ENCODE measurements around the gene TPPP2. TPM values are rescaled to one million over a fixed set of nuclear protein-coding genes. Genes with fewer than 3 reads are reported as not detected.
A peak's percentile ranks its signal among the peaks of the same experiment; 100 is the strongest.

The TPPP2 gene
- total and polyA plus RNA-seq, 7 donors: 0.90 to 3.2 (median 2.1) TPM; not detected in 1

DNA sequence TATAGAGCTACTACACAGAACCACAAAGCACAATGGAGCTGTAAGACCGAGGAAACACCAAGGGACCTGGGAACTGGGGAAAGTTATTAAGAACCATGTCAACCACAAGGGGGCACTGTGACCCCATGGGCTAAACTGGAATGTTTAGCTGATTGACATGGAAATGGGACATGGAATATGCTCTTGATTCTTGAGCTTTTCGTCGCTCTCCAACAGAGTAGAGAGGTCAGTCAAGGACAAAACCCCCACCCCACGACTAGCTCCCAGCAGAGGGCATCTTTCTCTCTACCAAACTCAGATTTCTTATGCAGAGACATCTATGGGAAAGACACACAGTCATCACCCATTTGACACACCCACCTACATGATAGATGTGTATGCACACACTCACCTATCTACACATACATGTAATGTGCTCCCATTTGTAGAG lies 15.2 kb upstream of the TPPP2 start:
- H3K9me3 ChIP-seq: no peaks in the 10 kb centered on the region
- TF ChIP-seq, protein P1, sequence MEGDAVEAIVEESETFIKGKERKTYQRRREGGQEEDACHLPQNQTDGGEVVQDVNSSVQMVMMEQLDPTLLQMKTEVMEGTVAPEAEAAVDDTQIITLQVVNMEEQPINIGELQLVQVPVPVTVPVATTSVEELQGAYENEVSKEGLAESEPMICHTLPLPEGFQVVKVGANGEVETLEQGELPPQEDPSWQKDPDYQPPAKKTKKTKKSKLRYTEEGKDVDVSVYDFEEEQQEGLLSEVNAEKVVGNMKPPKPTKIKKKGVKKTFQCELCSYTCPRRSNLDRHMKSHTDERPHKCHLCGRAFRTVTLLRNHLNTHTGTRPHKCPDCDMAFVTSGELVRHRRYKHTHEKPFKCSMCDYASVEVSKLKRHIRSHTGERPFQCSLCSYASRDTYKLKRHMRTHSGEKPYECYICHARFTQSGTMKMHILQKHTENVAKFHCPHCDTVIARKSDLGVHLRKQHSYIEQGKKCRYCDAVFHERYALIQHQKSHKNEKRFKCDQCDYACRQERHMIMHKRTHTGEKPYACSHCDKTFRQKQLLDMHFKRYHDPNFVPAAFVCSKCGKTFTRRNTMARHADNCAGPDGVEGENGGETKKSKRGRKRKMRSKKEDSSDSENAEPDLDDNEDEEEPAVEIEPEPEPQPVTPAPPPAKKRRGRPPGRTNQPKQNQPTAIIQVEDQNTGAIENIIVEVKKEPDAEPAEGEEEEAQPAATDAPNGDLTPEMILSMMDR (IDR thresholded peaks at IDR 0.05): peak; percentile 99
- DNase-seq: peak; percentile 81 to 90
- intact Hi-C loops (cut with DNase I): loop anchor here (1.0 to 5.0 kb wide), 4 partner anchors 25 to 90 kb away; no protein-coding TSS in a partner anchor
- H3K4me1 ChIP-seq: peaks cover 54% of the 10 kb centered on the region
- H3K36me3 ChIP-seq (ENCODE audit: insufficient read depth in 1 of 2, low read depth in 1 of 2): peaks cover 2 to 38% of the 10 kb centered on the region in 2 donors
- H3K27ac ChIP-seq: peak overlapping the region; percentile 63
- no peaks in the 10 kb centered on the region for H3K27me3 ChIP-seq (ENCODE audit: insufficient read depth in 3 of 3, low read length in 2 of 3)
- ATAC-seq: peak; percentile 74 to 86 (median 82)
- peak overlapping the region; percentile 23 for H3K4me3 ChIP-seq
- 0 to 1% (median 1%) methylated on average over 4 of the region's 4 CpGs for WGBS, 3 donors

DNA sequence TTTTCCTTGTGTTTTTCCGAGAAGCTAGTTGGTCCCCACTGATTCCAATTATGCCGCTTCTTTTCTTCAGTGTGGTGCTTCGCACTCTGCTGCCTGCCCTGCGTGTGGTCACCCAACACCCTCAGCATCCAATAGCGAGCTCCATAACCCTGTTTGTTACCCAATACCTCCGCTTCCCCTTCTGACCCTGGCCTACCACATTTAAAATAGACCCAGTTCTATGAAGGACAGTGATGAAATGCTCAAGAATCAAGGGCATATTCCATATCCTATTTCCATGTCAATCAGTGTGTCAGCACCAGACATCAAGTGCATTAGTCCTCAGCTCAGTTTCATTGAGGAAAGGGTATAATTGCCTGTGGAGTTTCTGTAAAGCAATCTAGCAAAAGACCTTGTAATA lies 14.7 kb upstream of the TPPP2 start:
- Histone ChIP-seq H3K4me1 (peaks cover 58% of the 10 kb centered on the region), H3K27me3 (ENCODE audit: insufficient read depth in 3 of 3, low read length in 2 of 3) (no peaks in the 10 kb centered on the region), H3K4me3 (peak overlapping the region; percentile 23), H3K36me3 (ENCODE audit: insufficient read depth in 1 of 2, low read depth in 1 of 2) (peaks cover 2 to 44% of the 10 kb centered on the region in 2 donors), H3K27ac (peak overlapping the region; percentile 63), H3K9me3 (no peaks in the 10 kb centered on the region)
- ATAC-seq: peak; percentile 73 to 87 (median 83)
- 20 to 26% (median 24%) methylated on average over 6 of the region's 6 CpGs for WGBS, 3 donors
- intact Hi-C loops (cut with DNase I): loop anchor here (2.0 to 5.0 kb wide), 2 partner anchors 77 to 89 kb away; no protein-coding TSS in a partner anchor
- TF ChIP-seq, protein P1 (IDR thresholded peaks at IDR 0.05): no peak
- peak in 1 of 2 donors; percentile 63 for DNase-seq

DNA sequence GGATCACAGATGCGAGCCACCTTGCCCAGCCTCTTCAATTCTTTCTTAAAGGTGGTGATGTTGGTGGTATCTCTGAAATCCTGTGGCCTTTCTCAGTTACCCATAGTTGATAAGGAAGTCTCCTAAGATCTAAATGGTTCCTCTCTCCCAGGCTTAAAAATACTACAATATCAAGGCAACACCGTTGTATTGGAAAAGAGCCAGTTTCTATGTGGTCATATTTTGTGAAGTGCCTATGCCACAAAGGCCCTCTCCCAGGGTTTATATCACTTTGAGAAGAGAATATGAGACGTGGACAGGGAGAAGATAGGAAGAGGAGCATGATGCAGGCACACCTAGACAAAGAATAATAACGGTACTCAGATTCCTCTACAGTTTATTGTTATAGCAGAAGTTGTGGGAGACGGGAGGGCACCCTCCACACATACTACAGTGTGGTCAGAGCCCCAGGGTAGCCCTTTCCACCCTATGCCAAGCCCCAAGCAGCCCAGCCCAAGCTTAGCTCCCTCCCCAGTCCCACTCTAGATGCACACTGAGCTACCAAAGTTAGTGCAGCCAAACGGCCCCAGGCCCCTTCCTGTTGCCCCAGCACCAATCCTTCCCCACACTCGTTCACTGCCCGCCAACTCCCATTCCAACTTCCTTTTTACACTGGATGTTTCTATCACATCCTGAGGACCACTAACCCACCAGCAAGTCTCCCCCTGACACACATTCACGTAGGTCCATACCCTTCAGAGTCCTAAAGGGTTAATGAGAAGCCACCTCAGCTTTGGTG lies 13.4 kb upstream of the TPPP2 start:
- intact Hi-C loops (cut with DNase I): loop anchor here in 1 of 2 donors (5.0 kb wide), 1 partner anchor 76 kb away; no protein-coding TSS in a partner anchor
- H3K9me3 ChIP-seq: no peaks in the 10 kb centered on the region
- ATAC-seq: no peak
- WGBS, 3 donors: 49 to 67% (median 55%) methylated on average over 9 of the region's 9 CpGs
- H3K27me3 ChIP-seq (ENCODE audit: insufficient read depth in 3 of 3, low read length in 2 of 3): no peaks in the 10 kb centered on the region
- peaks cover 2 to 56% of the 10 kb centered on the region in 2 donors for H3K36me3 ChIP-seq (ENCODE audit: insufficient read depth in 1 of 2, low read depth in 1 of 2)
- peak overlapping the region; percentile 50 for H3K27ac ChIP-seq
- DNase-seq: no peak
- H3K4me3 ChIP-seq: no peak overlapping the region
- peaks cover 71% of the 10 kb centered on the region for H3K4me1 ChIP-seq
- TF ChIP-seq, protein P1 (IDR thresholded peaks at IDR 0.05): no peak

DNA sequence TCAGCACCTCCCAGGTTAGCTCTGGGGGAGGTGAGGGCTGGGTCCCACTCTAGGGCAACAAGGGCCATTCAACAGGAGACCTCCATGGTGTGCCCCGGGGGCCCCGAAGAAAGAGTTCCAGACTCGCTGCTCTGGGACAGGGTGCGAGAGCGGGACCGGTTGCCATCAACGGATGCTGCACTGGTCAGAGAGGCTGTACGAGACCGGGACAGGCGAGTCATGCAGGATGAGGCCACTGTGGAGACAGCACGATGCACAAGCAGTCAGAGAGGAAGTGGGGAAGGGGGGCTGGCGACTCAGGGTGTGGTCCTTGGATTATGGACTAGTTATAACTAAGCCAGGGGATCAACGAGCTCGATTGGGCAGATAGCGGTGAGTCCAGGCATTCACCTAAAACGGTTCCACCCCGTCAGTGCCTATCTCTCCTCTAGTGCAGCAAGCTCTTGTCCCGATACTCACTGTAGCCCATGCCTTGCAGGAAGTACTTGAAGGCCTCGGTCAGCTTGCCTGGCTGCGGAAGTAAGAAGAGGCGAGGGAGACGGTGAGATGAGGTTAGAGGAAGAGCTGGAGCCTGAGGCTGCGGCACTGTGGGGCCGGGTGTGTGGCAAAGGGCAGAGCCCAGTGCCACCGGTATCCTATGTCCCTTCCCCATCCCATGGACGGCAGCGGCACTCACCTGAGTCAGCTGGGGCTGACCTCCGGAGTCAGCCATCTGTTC lies 12.3 kb upstream of the TPPP2 start:
- Histone ChIP-seq H3K4me1 (peaks cover 80% of the 10 kb centered on the region), H3K36me3 (ENCODE audit: insufficient read depth in 1 of 2, low read depth in 1 of 2) (peaks cover 2 to 67% of the 10 kb centered on the region in 2 donors), H3K9me3 (no peaks in the 10 kb centered on the region), H3K27ac (peak overlapping the region; percentile 13), H3K4me3 (peak overlapping the region; percentile 12), H3K27me3 (ENCODE audit: insufficient read depth in 3 of 3, low read length in 2 of 3) (no peaks in the 10 kb centered on the region)
- ATAC-seq: no peak
- TF ChIP-seq, protein P1 (IDR thresholded peaks at IDR 0.05): no peak
- DNase-seq: no peak
- 51 to 58% (median 55%) methylated on average over 27 to 28 of the region's 28 CpGs for WGBS, 3 donors
- intact Hi-C loops (cut with DNase I): loop anchor here in 1 of 2 donors (5.0 kb wide), 1 partner anchor 75 kb away; no protein-coding TSS in a partner anchor
